HepG2 (cell line): ENCODE results near the gene CAPN10.

Source experiments
- CTCF ChIP-seq: sonication (generic); formaldehyde crosslinking; IDR thresholded peaks from 2 replicates; pipeline ENCODE4 v1.5.0; 2020; ENCODE audit warnings: mild to moderate bottlenecking, missing genetic modification reagents, moderate library complexity
- TAF15 ChIP-seq: fragments of 200-400 bp; formaldehyde crosslinking; IDR thresholded peaks from one replicate; pipeline ENCODE4 v1.6.1; 2018; ENCODE audit warnings: mild to moderate bottlenecking, low read depth, low read length; ENCODE audit not compliant: poor library complexity, severe bottlenecking
- ZNF766 ChIP-seq: sonication (generic); formaldehyde crosslinking; IDR thresholded peaks from 2 replicates; pipeline ENCODE4 v1.5.0; 2020; ENCODE audit warnings: missing genetic modification reagents, borderline replicate concordance
- TF ChIP-seq, protein P1 (sequence below): sonication (generic); formaldehyde crosslinking; IDR thresholded peaks from 2 replicates; pipeline ENCODE4 v1.4.0; 2020; ENCODE audit warnings: mild to moderate bottlenecking, missing genetic modification reagents

GRCh38 chr2:240559286-240559685 is 27.2 kb upstream of the CAPN10 start:
- TF ChIP-seq, protein P1, sequence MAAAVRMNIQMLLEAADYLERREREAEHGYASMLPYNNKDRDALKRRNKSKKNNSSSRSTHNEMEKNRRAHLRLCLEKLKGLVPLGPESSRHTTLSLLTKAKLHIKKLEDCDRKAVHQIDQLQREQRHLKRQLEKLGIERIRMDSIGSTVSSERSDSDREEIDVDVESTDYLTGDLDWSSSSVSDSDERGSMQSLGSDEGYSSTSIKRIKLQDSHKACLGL: no peak
- TF ChIP-seq ZNF766 (no peak), TAF15 (no peak), CTCF (no peak)
